GM18867 (cell line): Measurements from ENCODE around the gene GASK1B.

Source experiments
- ATAC-seq: cut with Tn5 transposase; IDR thresholded peaks from one replicate; pipeline ENCODE4 v1.9.1; 2021; ENCODE audit warnings: mild to moderate bottlenecking, moderate library complexity; ENCODE audit not compliant: unreplicated experiment

GASK1B gene

DNA sequence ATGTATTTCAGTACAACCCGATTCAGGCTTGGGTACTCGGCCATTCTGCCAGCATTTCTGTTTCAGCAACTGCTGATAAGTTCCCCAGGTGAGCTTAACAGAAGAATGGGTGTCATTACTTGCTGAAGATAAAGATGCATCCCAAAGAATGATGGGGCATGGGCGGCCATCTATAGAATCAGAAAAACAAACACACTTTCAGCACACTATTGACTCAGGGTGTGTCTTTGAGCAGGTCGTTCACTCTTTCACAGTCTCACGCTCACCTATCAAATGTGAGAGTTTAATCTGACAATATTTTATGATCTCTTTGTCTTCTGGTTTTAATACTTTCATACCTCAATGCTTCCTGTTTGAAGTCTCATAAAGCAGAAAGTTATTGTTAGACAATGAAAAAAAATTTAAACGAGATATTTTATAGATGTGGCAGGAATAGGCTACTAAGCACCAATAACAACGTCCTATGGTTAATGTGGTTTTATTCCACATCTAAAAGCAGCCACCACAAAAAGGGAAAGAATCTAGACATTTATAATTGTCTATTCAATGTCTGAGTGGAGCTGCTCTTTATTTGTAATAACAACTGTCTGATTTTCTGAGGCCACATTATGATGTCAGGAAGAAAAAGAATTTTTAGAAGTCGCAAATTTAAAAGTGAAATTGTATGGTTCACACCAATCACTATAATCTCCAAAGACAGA lies 17.0 kb downstream of the GASK1B start:
- ATAC-seq: no peak

DNA sequence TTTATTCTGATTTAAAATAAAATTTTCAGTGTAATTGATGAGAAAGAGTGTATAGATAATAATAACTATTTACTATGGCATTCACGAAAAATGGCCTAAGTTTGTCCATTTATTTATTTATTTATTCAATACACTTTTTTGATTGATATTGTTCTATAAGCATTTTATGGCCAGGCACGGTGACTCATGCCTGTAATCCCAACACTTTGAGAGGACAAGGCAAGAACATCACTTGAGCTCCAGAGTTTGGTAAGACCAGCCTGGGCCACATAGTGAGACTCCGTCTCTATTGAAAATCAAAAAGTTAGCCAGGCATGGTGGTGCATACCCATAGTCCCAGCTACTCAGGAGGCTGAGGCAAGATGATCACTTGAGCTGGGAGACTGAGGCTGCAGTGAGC lies 25.7 kb downstream of the GASK1B start:
- ATAC-seq: no peak

DNA sequence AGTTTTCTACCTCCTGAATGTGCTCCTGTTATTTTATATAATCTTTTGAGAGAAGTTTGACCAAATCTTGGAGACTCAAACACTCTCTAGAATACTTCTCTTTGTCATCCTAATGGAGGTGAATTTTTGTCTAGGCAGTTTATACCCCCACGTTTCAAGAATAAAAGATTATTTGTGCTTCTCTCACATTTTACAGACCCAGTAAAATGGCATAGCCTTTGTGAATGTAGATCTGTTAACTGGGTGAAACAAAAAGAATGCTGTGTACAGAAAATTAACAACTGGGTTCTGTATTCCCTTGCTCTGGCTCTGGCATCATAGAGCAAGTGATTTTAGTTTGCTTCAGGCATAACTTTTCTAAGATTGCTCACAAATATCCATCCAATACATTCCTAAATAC lies 26.1 kb downstream of the GASK1B start:
- no peak for ATAC-seq

DNA sequence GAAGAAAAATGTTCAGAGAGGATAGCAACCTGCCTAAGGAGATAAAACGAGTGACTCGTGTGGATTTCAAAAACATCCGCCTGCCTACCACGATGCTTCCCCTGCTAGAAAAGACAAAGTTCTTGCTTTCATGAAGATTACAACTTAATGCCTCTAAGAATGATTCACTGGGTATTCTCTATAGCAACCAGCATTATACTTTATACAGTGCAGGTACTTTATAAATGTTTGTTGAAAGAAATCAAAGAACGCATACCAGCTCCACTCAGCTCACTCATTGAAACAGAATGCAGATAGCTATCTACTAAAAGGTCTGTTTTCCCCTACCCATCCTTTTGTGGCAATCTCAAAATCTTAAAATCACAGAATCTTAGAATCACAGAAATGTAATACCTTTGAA lies 33.7 kb downstream of the GASK1B start:
- ATAC-seq: no peak

DNA sequence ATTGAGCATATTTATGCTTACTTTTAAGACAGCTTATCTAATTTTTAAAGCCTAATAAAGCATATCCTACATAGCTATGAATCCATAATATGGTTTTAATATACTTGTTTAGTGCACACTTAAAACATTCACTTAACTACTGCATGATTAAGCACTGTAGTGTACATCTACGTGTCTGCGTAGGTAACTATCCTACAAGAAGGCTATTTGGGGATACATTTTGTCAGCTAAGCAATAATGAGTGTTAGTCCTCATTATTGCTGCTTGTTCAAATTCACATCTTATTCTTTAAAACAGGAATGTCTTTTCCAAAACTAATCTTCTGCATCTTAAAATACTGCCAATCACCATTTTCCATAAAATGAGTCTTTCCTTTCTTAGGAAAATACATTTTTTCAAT lies 38.6 kb downstream of the GASK1B start:
- no peak for ATAC-seq

DNA sequence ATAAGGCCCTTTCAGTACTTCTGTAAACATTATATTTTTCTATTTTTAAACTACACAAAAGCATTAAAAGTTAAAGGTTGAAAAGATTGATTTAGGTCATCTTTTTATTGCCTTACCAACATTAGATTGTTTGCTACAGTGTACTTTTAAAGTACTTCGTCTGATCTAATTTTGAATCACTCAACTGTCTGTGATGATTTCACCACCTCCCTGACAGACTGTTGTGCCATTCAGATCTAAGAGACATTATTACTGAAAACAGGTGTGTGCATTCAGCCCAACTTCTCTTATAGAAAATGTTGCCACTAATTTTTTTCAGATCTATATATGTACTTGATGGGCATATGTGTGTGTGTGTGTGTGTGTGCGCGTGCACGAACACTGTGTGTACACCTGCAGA lies 39.3 kb downstream of the GASK1B start:
- no peak for ATAC-seq

DNA sequence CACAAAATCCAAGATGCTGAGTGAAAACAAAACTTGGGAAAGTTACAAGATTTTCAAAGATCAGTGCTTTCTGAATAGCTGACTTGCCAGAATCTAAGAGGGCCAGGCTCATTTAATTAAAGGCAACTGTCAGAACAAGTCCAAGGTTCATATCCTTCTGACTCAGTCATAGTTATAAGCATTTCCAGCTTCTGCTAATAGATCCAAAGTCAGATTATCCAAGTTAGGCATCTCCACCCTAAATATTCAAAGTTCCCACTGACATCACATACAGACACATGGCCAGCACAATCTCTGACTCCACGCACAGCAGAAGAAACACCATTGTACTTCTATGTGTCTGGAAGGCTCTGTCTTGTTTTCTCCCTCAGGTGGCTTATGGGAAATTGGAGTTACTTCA lies 41.8 kb downstream of the GASK1B start:
- ATAC-seq: no peak

DNA sequence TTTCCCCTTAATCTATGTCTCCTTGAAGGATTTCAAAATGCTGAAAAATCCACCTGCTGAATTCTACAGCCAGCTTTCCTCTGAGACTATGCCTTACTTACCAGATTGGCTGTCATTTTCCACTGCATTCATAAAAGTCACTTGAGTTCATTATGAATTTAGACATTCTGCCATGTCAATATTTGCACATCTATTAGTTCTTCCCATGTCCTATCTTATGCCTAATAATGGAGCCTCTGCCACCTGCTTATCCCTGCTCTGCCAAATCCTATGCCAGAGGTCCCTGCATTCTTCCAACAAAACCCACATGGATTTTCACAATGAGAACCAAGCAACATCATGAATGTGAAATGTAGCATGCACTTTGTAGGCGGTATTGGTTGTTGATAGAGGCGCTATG lies 42.6 kb downstream of the GASK1B start:
- ATAC-seq: no peak

DNA sequence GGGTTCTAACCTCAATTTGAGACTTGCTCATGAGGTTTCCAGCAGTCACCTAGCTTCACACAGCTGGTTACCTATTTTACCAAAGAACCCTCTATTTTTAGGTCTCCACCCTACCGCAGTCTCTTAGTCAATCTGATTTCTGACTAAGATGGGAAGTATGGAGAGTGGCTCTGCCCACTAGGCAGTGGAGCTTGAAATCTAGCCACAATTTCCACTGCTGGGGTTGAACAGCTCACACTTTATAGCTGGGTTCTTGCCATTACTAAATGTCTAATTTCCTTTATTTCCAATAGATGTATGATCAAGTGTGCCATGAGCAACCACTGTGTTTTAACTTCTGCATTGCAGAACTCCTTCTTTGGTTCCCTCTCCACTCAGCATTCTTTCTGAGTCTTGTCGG lies 43.1 kb downstream of the GASK1B start:
- ATAC-seq: peak; percentile 92

DNA sequence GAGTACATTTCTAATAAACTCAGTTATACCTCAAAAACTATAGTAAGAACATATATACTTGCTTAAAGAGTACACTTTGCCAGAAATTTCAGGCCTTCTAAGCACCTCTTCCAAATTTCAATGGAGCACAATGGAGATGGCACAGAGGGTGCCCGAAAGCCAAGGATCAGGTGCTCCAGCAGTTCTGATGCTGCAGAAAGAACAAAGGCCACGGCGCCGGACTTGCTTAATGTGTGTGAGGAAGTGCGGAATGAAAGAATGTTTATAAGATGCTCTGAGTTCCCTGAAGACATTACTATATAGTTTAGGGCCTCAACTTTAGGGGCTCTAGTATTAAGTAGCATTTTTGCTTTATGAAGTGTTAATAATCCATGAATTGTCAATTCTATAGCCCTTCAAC lies 44.3 kb downstream of the GASK1B start:
- ATAC-seq: no peak

DNA sequence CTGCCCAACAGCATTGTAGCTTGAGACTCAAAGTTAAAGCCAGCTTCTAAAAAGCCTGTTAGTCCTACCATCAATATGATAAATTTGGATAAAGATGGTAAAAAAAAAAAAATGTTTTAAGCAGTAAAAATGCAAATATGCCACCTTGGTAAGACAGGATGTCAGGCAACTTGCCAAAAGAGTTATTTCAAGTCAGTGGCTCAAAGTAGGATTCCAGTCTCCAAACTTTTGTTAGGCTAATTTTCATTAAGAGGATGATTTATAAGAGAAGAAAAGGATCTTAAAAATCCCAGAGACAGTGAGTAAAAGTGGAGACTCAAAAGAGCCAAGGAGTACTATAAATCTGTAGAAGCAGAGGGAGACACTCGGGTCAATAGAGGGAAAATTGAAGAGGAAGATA lies 47.5 kb downstream of the GASK1B start:
- ATAC-seq: no peak
